GM23248 (cell line): Measurements from ENCODE around the gene EBF3.
A peak's percentile ranks its signal among the peaks of the same experiment; 100 is the strongest.

Source experiments
- EZH2 ChIP-seq: fragments of 200-600 bp; sonication (generic); IDR thresholded peaks from 2 replicates; pipeline ENCODE4 v1.6.1; 2018; ENCODE audit warnings: antibody characterized with exemption, mild to moderate bottlenecking; ENCODE audit not compliant: insufficient read depth, poor library complexity, severe bottlenecking
- EZH2phosphoT487 ChIP-seq: fragments of 200-600 bp; sonication (generic); IDR thresholded peaks from 2 replicates; pipeline ENCODE4 v1.6.1; 2018; ENCODE audit warnings: antibody characterized with exemption, moderate library complexity, mild to moderate bottlenecking, low read depth; ENCODE audit not compliant: insufficient read depth

DNA sequence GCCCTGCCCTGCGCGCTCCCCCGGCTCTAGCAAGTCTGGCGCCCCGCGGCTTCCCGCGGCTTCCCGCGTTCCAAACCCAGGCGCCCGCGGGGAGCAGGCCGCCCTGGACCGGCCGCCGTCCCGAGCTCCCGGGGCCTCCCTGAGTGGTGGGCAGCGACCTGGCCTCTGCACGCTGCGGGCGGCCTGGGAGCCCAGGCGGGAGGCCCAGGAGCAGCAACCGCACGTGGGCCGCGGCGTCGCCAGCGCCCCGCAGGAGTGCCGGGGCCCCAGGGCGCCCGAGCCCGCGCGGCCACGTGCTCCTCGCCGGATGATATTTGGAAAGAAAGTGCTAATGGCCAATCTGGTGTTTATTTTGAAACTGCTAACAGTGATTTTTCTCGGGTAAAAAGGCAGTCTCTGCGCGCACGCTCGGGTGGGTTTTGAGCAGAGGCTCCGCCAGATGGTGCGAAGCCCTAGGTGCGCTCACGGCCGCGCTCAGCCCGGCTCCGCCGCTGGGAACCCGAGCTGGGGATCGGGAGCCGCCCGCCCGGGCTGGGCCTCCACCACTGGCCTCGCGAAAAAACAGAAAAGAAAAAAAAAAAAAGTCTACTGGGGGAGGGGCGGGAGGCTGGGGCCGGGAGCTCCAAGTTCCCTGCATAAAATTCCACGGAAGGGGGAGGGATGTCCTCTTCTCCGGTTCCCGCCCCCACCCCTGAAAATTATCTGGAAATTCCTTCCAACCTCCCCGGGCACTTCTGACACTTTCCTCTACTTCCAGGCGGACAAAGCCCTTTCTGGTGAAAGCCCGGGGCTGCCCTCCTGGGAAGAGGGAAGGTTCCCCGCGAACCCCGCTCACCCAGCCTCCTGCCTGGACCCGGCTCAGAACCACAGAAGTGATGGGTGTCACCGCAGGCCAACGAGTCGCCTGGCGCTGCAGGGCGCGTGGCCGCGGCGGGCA lies 4.3 kb downstream of the EBF3 start:
- TF ChIP-seq EZH2 (peak; percentile 11), EZH2phosphoT487 (no peak)
